ENCODE results near the gene MICALL2.

Gene MICALL2

GRCh38 chr7:1433128-1433920 lies 25.9 kb downstream of the MICALL2 start:
- WGBS (ENCODE audit: insufficient coverage, insufficient read length), result no CpG with 5 or more reads among the region's 25 CpGs
- H3K4me3 ChIP-seq (ENCODE audit: low read length), result no peak overlapping the region
- H3K27ac ChIP-seq (ENCODE audit: low read length), result no peak overlapping the region
- DNase-seq (ENCODE audit: low read depth, low spot score), result no peak
- peaks cover 1% of the 10 kb centered on the region; the same call in 1 of the 2 replicates for H3K4me1 ChIP-seq (ENCODE audit: control insufficient read depth, insufficient read depth, low read length)
- no peaks in the 10 kb centered on the region for H3K27me3 ChIP-seq (ENCODE audit: control insufficient read depth, insufficient read depth, low read length)
- H3K9me3 ChIP-seq (ENCODE audit: control insufficient read depth, insufficient read depth, low read length), result no peaks in the 10 kb centered on the region
- H3K36me3 ChIP-seq (ENCODE audit: control insufficient read depth, insufficient read depth, low read length), result no peaks in the 10 kb centered on the region; the same call in 1 of the 2 replicates

DNA sequence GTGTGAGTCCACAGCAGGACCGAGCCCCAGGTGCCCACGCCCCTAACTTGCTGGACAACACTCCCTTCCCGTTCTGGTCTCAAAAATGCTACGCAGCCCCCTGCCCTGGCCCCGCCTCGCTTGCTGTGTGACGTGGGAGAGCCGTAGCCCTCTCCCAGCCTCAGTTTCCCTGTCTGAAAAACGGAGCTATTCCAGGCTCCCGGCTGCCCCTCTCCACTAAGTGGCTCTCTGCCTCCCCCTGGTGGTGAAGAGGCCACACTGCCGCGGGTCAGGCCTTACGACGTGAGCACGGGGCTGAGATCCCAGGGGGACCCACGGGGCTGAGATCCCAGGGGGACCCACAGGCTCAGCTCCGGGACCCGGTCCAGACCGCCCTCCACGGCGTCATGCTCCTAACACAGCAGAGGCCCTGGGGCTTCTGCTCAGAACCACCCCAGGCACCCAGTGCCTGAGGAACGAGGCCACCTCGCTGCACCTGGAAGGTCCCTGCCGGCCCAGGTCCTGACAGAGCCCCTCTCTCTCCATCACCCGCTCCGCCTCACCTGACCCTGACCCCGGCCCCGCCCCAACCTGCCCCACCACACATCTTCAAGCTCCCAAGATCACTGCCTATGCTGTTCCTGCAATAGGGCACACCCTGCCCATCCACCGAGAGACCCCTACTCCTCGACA lies 26.7 kb downstream of the MICALL2 start:
- Histone ChIP-seq H3K4me1 (ENCODE audit: control insufficient read depth, insufficient read depth, low read length) (peaks cover 1% of the 10 kb centered on the region; the same call in 1 of the 2 replicates), H3K4me3 (ENCODE audit: low read length) (no peak overlapping the region), H3K9me3 (ENCODE audit: control insufficient read depth, insufficient read depth, low read length) (no peaks in the 10 kb centered on the region), H3K36me3 (ENCODE audit: control insufficient read depth, insufficient read depth, low read length) (no peaks in the 10 kb centered on the region; the same call in 1 of the 2 replicates), H3K27ac (ENCODE audit: low read length) (no peak overlapping the region), H3K27me3 (ENCODE audit: control insufficient read depth, insufficient read depth, low read length) (no peaks in the 10 kb centered on the region)
- no peak for DNase-seq (ENCODE audit: low read depth, low spot score)
- no CpG with 5 or more reads among the region's 30 CpGs for WGBS (ENCODE audit: insufficient coverage, insufficient read length)

DNA sequence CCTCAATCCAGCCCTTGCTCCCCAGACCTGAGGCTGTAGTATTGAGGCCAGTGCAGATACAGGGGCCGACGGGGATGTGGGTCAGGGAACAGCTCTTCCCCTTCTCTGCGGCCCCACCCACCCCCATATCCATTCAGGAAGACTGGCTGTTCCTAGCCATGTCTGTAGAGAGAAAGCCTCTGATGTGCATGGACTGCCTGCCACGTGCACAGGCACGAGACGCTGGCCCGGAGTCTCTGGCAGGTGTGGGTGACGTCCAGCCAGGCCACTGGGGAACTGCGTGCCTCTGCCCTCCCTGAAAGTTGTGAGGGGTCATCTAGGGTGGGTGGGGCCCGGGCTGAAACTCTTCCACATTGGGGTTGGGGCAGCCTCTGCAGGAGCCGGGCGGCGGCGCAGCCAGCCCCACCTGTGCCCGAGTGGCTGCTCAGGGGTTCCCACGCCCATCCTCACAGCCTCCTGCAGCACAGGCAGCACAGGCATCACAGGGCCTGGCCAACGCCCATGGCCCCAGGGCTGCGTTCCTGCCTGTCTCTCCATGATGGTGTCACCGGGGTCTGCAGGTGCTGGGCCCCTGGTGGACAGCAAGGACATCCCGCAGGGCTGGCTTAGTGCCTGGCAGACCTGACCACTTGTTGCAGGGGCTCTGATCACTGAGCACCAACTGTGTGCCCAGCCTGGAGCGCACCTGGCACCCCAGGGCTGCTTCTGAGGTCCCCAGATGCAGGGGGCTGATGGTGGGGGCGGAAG lies 27.5 kb downstream of the MICALL2 start:
- Histone ChIP-seq H3K36me3 (ENCODE audit: control insufficient read depth, insufficient read depth, low read length) (no peaks in the 10 kb centered on the region; the same call in 1 of the 2 replicates), H3K27me3 (ENCODE audit: control insufficient read depth, insufficient read depth, low read length) (no peaks in the 10 kb centered on the region), H3K4me3 (ENCODE audit: low read length) (no peak overlapping the region), H3K27ac (ENCODE audit: low read length) (no peak overlapping the region), H3K9me3 (ENCODE audit: control insufficient read depth, insufficient read depth, low read length) (no peaks in the 10 kb centered on the region), H3K4me1 (ENCODE audit: control insufficient read depth, insufficient read depth, low read length) (peaks cover 1% of the 10 kb centered on the region; the same call in 1 of the 2 replicates)
- no peak for DNase-seq (ENCODE audit: low read depth, low spot score)
- WGBS (ENCODE audit: insufficient coverage, insufficient read length), result no CpG with 5 or more reads among the region's 22 CpGs

DNA sequence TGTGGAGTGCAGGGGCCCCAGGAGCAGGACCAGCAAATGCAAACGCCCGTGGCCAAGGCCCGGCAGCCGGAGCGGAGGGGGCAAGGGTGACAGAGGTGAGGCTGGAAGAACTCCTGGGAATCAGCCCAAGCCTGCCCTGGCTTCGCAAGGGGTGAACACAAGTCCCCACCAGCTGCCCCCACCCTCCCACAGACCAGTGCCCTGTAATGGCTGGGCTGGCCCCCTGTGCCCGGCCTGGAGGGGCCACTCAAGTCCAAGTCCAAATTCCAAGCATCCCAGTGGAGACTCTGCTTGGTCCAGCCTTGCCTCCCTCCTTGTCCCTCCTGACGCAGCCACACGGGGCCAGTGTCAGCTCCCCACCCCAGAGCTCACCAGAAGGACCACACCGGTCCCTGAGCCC lies 28.0 kb downstream of the MICALL2 start:
- Histone ChIP-seq H3K27me3 (ENCODE audit: control insufficient read depth, insufficient read depth, low read length) (no peaks in the 10 kb centered on the region), H3K9me3 (ENCODE audit: control insufficient read depth, insufficient read depth, low read length) (no peaks in the 10 kb centered on the region), H3K4me3 (ENCODE audit: low read length) (no peak overlapping the region), H3K27ac (ENCODE audit: low read length) (no peak overlapping the region), H3K4me1 (ENCODE audit: control insufficient read depth, insufficient read depth, low read length) (peaks cover 1% of the 10 kb centered on the region; the same call in 1 of the 2 replicates), H3K36me3 (ENCODE audit: control insufficient read depth, insufficient read depth, low read length) (no peaks in the 10 kb centered on the region; the same call in 1 of the 2 replicates)
- no CpG with 5 or more reads among the region's 10 CpGs for WGBS (ENCODE audit: insufficient coverage, insufficient read length)
- DNase-seq (ENCODE audit: low read depth, low spot score), result no peak

GRCh38 chr7:1430056-1430845 lies 29.0 kb downstream of the MICALL2 start:
- no peak for DNase-seq (ENCODE audit: low read depth, low spot score)
- H3K4me3 ChIP-seq (ENCODE audit: low read length), result no peak overlapping the region
- peaks cover 4% of the 10 kb centered on the region; the same call in 1 of the 2 replicates for H3K4me1 ChIP-seq (ENCODE audit: control insufficient read depth, insufficient read depth, low read length)
- no CpG with 5 or more reads among the region's 32 CpGs for WGBS (ENCODE audit: insufficient coverage, insufficient read length)
- H3K27me3 ChIP-seq (ENCODE audit: control insufficient read depth, insufficient read depth, low read length), result no peaks in the 10 kb centered on the region
- H3K36me3 ChIP-seq (ENCODE audit: control insufficient read depth, insufficient read depth, low read length), result no peaks in the 10 kb centered on the region; the same call in 1 of the 2 replicates
- H3K27ac ChIP-seq (ENCODE audit: low read length), result no peak overlapping the region
- no peaks in the 10 kb centered on the region for H3K9me3 ChIP-seq (ENCODE audit: control insufficient read depth, insufficient read depth, low read length)

DNA sequence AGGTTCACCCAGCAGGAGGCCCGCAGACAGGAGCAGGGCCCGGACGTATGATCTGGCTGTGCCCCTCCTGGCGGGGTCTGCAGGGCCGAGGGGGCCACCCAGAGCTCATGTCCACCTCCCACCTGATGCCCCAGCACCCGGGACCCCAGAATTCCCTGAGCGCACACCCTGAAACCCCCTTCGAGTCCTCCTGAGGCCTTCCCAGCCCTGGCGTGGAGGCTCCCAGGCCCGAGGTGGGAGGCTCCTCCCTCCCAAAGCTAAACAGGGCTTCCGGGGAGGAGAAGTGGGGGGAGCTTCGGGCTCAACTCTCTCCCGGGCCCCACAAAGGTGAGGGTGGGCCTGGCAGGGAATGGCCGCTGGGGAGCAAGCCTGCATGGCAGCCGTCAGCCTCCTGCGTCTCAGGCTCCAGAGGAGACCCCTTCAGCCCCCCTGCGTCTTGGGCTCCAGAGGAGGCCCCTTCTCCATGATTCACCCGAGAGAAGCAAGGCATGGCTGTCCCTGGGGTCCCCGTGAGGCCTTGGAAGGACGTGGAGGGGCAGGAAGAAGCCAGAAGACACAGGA lies 30.2 kb downstream of the MICALL2 start:
- DNase-seq (ENCODE audit: low read depth, low spot score), result no peak
- WGBS (ENCODE audit: insufficient coverage, insufficient read length), result no CpG with 5 or more reads among the region's 20 CpGs
- Histone ChIP-seq H3K27ac (ENCODE audit: low read length) (no peak overlapping the region), H3K27me3 (ENCODE audit: control insufficient read depth, insufficient read depth, low read length) (no peaks in the 10 kb centered on the region), H3K4me3 (ENCODE audit: low read length) (no peak overlapping the region), H3K4me1 (ENCODE audit: control insufficient read depth, insufficient read depth, low read length) (peaks cover 4% of the 10 kb centered on the region; the same call in 1 of the 2 replicates), H3K36me3 (ENCODE audit: control insufficient read depth, insufficient read depth, low read length) (no peaks in the 10 kb centered on the region), H3K9me3 (ENCODE audit: control insufficient read depth, insufficient read depth, low read length) (no peaks in the 10 kb centered on the region)

GRCh38 chr7:1427064-1427657 lies 32.1 kb downstream of the MICALL2 start:
- no CpG with 5 or more reads among the region's 13 CpGs for WGBS (ENCODE audit: insufficient coverage, insufficient read length)

DNA sequence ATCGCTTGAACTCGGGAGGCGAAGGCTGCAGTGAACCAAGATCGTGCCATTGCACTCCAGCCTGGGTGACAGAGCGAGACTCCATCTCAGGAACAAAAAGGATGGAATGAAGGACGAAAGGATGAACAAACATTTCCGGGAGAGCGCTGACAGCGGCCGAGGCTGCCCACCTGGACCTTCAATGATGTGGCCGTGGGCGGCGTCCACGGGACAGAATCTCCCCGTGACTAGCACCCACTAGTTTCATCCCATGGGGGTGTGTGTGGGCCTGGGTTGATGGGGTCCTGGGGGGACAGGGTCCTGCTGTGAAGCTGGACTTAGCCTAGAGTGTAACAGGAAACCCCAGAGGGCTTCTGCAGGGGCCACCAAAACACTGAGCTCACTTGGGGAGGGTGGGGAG lies 32.8 kb downstream of the MICALL2 start:
- no peak overlapping the region for H3K27ac ChIP-seq (ENCODE audit: low read length)
- no peaks in the 10 kb centered on the region for H3K9me3 ChIP-seq (ENCODE audit: control insufficient read depth, insufficient read depth, low read length)
- no CpG with 5 or more reads among the region's 15 CpGs for WGBS (ENCODE audit: insufficient coverage, insufficient read length)
- no peaks in the 10 kb centered on the region for H3K36me3 ChIP-seq (ENCODE audit: control insufficient read depth, insufficient read depth, low read length)
- no peaks in the 10 kb centered on the region for H3K27me3 ChIP-seq (ENCODE audit: control insufficient read depth, insufficient read depth, low read length)
- DNase-seq (ENCODE audit: low read depth, low spot score), result no peak
- peaks cover 4% of the 10 kb centered on the region for H3K4me1 ChIP-seq (ENCODE audit: control insufficient read depth, insufficient read depth, low read length)
- no peak overlapping the region for H3K4me3 ChIP-seq (ENCODE audit: low read length)

More at GRCh38 chr7:1427064-1427657, 32.1 kb downstream of the MICALL2 start:
- DNase-seq (ENCODE audit: low read depth, low spot score), result no peak
- peaks cover 4% of the 10 kb centered on the region; the same call in 1 of the 2 replicates for H3K4me1 ChIP-seq (ENCODE audit: control insufficient read depth, insufficient read depth, low read length)
- no peak overlapping the region for H3K27ac ChIP-seq (ENCODE audit: low read length)
- H3K4me3 ChIP-seq (ENCODE audit: low read length), result no peak overlapping the region
- H3K36me3 ChIP-seq (ENCODE audit: control insufficient read depth, insufficient read depth, low read length), result no peaks in the 10 kb centered on the region
- H3K27me3 ChIP-seq (ENCODE audit: control insufficient read depth, insufficient read depth, low read length), result no peaks in the 10 kb centered on the region
- no peaks in the 10 kb centered on the region for H3K9me3 ChIP-seq (ENCODE audit: control insufficient read depth, insufficient read depth, low read length)

DNA sequence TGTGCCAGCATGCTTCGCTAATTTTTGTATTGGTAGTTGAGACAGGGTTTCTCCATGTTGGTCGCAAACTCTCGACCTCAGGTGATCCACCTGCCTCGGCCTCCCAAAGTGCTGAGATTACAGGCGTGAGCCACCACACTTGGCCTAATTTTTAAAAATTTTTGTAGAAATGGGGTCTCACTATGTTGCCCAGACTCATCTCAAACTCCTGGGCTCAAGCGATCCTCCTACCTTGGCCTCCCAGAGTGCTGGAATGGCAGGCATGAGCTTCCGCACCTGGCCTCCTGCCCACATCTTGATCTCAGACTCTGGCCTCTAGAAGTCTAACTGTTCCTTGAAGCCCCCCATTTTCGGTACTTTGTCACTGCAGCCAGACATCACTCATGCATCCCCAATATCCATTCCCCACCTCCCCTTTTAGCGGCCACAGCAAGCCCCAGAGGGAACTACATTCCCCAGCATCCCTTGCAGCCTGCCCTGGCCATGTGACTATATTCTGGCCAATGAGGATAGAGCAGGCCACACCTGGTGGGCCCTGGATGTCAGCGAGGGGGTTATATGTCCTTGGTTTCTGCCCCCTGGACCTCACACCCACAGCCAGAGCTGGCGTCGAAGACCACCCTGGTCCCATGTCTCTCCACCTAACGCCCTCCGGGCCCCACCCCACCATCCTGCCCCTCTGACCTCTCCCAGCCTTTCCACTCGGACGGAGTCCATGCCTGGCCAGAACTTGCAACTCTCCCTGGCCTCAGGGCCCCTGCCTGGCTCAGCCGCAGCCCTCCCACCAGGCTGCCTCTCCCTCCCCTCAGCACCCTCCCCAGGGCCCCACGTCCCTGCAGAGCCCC lies 33.8 kb downstream of the MICALL2 start:
- DNase-seq (ENCODE audit: low read depth, low spot score), result no peak
- Histone ChIP-seq H3K27ac (ENCODE audit: low read length) (no peak overlapping the region), H3K9me3 (ENCODE audit: control insufficient read depth, insufficient read depth, low read length) (no peaks in the 10 kb centered on the region), H3K4me3 (ENCODE audit: low read length) (no peak overlapping the region), H3K36me3 (ENCODE audit: control insufficient read depth, insufficient read depth, low read length) (no peaks in the 10 kb centered on the region), H3K4me1 (ENCODE audit: control insufficient read depth, insufficient read depth, low read length) (peaks cover 4% of the 10 kb centered on the region), H3K27me3 (ENCODE audit: control insufficient read depth, insufficient read depth, low read length) (no peaks in the 10 kb centered on the region)
- no CpG with 5 or more reads among the region's 18 CpGs for WGBS (ENCODE audit: insufficient coverage, insufficient read length)

Measured in iPS DF 6.9 (cell line).